GM12801 (cell line): Measurements from ENCODE around the gene HS6ST2.

Experiments
- CTCF ChIP-seq: IDR thresholded peaks from one replicate; pipeline ENCODE4 v1.5.1; 2011; ENCODE audit warnings: control low read depth; ENCODE audit not compliant: insufficient read length; ENCODE audit errors: extremely low read depth

The HS6ST2 gene

GRCh38 chrX:132984058-132984650, 25.7 kb upstream of the HS6ST2 start:
- no peak for TF ChIP-seq CTCF

GRCh38 chrX:132983496-132983895, 25.1 kb upstream of the HS6ST2 start:
- no peak for TF ChIP-seq CTCF

- no peak for TF ChIP-seq CTCF
These were observed 10.0 kb upstream of the HS6ST2 start for GRCh38 chrX:132968296-132968949.

DNA sequence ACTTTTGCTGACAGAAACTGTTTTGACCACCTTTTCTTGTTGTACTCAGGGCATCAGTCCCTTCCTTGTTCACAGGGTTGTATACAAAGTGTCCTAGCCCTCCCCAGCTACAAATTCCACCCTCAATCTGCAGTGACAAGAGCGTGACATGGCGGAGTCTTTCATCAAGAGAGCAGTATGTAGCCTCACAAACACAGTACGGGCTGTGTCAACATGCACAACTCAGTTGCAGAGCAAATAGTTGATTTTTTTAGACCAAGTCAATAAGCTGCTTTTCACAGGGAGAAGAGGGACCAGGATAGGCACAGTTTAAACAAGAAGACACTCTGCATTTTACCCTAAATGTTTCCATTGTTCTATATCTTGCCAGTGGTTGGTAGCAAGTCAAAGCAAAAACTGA, 8.6 kb upstream of the HS6ST2 start:
- no peak for TF ChIP-seq CTCF

DNA sequence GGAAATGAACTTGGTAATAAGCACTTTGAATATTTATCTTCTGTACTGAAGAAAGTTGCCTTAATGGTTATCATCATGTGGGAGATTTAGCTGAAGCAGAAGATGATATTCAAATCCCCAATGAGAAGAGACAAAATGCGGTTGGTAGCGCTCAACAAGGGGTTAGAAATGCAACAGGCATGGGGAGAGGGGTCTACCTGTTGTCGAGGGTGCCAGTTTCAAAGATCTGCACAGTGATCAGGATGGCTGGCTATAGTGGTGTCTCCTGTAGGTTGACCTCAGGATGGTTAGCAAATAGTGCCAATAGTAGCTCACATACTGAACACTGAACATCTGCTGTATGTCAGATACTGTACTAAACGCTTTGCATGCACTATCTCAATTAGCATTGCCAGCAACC, 7.0 kb upstream of the HS6ST2 start:
- TF ChIP-seq CTCF = no peak

DNA sequence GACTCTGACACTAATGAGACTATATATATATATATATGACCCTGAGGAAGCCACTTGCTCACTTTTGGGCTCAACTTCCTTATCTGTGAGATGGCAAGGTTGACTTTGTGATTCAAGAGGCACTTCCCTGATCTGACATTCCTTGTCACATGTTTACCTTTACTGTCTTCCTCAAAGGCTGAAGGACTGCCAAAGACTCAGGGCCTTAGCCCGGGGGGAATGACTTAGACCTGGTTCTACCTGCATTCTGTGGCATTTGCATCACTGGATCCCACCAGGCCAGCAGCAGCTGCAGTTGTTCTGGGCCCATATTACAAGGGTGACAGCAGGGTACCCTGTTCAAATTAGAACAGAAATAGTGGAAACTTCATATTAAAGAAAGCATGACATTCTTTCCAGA, 3.1 kb upstream of the HS6ST2 start:
- no peak for TF ChIP-seq CTCF

DNA sequence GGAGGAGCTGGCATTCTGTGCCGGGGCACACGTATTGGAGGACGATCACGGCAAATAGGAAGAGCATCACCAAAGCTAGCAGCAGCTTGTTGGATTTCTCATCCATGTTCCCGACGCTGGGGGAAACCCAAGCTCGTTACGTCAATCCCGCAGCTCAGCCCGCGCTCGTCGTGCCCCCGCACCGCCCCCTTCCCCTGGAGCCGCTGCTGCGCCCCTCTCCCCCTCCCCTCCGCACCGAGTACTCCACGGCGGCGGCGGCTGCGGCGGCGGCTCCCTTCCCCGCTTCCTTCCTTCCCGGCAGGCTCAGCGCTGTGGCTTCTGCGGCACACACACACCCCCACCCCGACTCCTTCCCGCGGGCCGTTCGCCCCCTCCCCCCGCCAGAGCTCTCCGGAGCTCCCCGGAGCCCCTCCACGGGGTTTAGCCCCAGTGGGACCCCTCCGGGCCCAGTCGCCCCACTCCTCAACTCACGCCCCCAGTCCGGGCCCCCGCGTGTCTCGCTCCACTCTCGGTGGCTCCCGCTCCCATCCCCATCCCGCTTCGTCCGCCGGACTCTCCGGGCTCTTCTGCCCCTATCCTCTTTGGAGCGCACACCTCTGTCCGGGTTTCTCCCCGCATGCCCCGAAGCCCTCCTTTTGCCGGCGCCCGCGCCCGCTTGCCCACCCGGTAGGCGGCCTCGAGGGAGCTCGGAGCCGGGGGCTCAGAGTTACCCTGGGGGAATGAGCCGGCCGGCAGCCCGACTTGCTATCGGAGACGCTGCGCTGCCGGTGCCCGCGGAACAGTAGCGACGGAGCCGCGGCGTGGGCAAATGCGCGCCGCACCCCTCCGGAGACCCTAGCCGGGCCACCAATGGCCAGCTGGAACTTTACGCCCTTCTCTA, 978 bp downstream of the HS6ST2 start:
- TF ChIP-seq CTCF = no peak
